HFFc6 (cell line): ENCODE results near the gene CDK13. TPM values are rescaled to one million over a fixed set of nuclear protein-coding genes. Genes with fewer than 3 reads are reported as not detected.

ENCODE experiments used
- DNase-seq: peaks from one replicate; pipeline ENCODE4 v3.0.0-alpha.2; 2018
- H3K27ac Mint-ChIP-seq: 2 replicates; pipeline ENCODE4 v1.8.0; 2020; ENCODE audit warnings: mild to moderate bottlenecking, mixed read lengths
- H3K27me3 Mint-ChIP-seq: 2 replicates; pipeline ENCODE4 v1.8.0; 2021; ENCODE audit warnings: mild to moderate bottlenecking, moderate library complexity, mixed read lengths; ENCODE audit not compliant: insufficient read depth
- H3K36me3 Mint-ChIP-seq: 2 replicates; pipeline ENCODE4 v1.8.0; 2021; ENCODE audit warnings: low read depth, mixed read lengths
- H3K4me1 Mint-ChIP-seq: 2 replicates; pipeline ENCODE4 v1.8.0; 2020; ENCODE audit warnings: low read depth, mixed read lengths
- H3K4me3 Mint-ChIP-seq: 2 replicates; pipeline ENCODE4 v1.8.0; 2020; ENCODE audit warnings: mild to moderate bottlenecking, moderate library complexity, mixed read lengths
- H3K9me3 Mint-ChIP-seq: 2 replicates; pipeline ENCODE4 v1.8.0; 2020; ENCODE audit warnings: mild to moderate bottlenecking, mixed read lengths
- CTCF ChIP-seq: fragments of 200-600 bp; sonication (generic); IDR thresholded peaks from 2 replicates; pipeline ENCODE4 v1.5.0; 2021; ENCODE audit warnings: antibody characterized with exemption, mild to moderate bottlenecking
- total RNA-seq, 6 experiments: library from RNA; stranded (reverse); fragmentation: NEBNext Ultra II Directional; extraction: Animal tissue kit (Norgen Biotek cat#: 25700); gene quantifications; 2 replicates in 1 of 6; 3 replicates in 5 of 6; pipeline ENCODE4 v1.2.3, GENCODE V29; 2021

Gene CDK13
- total RNA-seq, 6 experiments from 2014 or later: 28.8 to 31.7 (median 30.2) TPM

- H3K9me3 Mint-ChIP-seq: no peaks in the 10 kb centered on the region
- H3K27ac Mint-ChIP-seq: peak overlapping the region; percentile 97
- H3K4me1 Mint-ChIP-seq: peaks cover 65% of the 10 kb centered on the region
- no peak for TF ChIP-seq CTCF
- peaks cover 1% of the 10 kb centered on the region; the same call in 1 of the 2 replicates for H3K27me3 Mint-ChIP-seq
- DNase-seq: no peak
- peak overlapping the region; percentile 99 for H3K4me3 Mint-ChIP-seq
- peaks cover 22% of the 10 kb centered on the region for H3K36me3 Mint-ChIP-seq
Measured at GRCh38 chr7:39952803-39953202, 2.7 kb downstream of the CDK13 start.

GRCh38 chr7:39954694-39955093 lies 4.6 kb downstream of the CDK13 start:
- TF ChIP-seq CTCF: no peak
- Mint-ChIP-seq H3K36me3 (peaks cover 23% of the 10 kb centered on the region), H3K27me3 (no peaks in the 10 kb centered on the region), H3K9me3 (no peaks in the 10 kb centered on the region), H3K4me1 (peaks cover 59% of the 10 kb centered on the region), H3K4me3 (0 out of 2 replicates have a peak overlapping the region, but pooled peaks have one; percentile 2), H3K27ac (no peak overlapping the region)
- no peak for DNase-seq

GRCh38 chr7:39958038-39958437 lies 8.0 kb downstream of the CDK13 start:
- Mint-ChIP-seq H3K4me3 (no peak overlapping the region), H3K27ac (no peak overlapping the region), H3K9me3 (peaks cover 10% of the 10 kb centered on the region), H3K27me3 (no peaks in the 10 kb centered on the region; the same call in 1 of the 2 replicates), H3K4me1 (peaks cover 54% of the 10 kb centered on the region), H3K36me3 (peaks cover 33% of the 10 kb centered on the region)
- TF ChIP-seq CTCF: no peak
- no peak for DNase-seq

- peaks cover 31% of the 10 kb centered on the region for H3K36me3 Mint-ChIP-seq
- no peak for TF ChIP-seq CTCF
- H3K4me3 Mint-ChIP-seq: no peak overlapping the region
- peaks cover 34% of the 10 kb centered on the region for H3K4me1 Mint-ChIP-seq
- no peak overlapping the region for H3K27ac Mint-ChIP-seq
- no peaks in the 10 kb centered on the region for H3K27me3 Mint-ChIP-seq
- peaks cover 9% of the 10 kb centered on the region; the same call in 1 of the 2 replicates for H3K9me3 Mint-ChIP-seq
- no peak for DNase-seq
Measured at GRCh38 chr7:39967406-39968161, 17.5 kb downstream of the CDK13 start.

GRCh38 chr7:39969431-39969830 lies 19.4 kb downstream of the CDK13 start:
- no peak overlapping the region for H3K27ac Mint-ChIP-seq
- peaks cover 5% of the 10 kb centered on the region; the same call in 1 of the 2 replicates for H3K9me3 Mint-ChIP-seq
- H3K27me3 Mint-ChIP-seq: no peaks in the 10 kb centered on the region
- no peak overlapping the region for H3K4me3 Mint-ChIP-seq
- no peak for DNase-seq
- TF ChIP-seq CTCF: no peak
- H3K4me1 Mint-ChIP-seq: peaks cover 37% of the 10 kb centered on the region
- H3K36me3 Mint-ChIP-seq: peaks cover 28% of the 10 kb centered on the region
